ENCODE measurements around the gene SSH3.
A peak's percentile ranks its signal among the peaks of the same experiment; 100 is the strongest.

SSH3 gene

GRCh38 chr11:67262731-67263675, 40.3 kb upstream of the SSH3 start:
- H3K36me3 ChIP-seq (ENCODE audit: control insufficient read depth, insufficient read depth, low read length), result no peaks in the 10 kb centered on the region
- DNase-seq (ENCODE audit: extremely low read depth, insufficient read length), result peak; percentile 66
- TF ChIP-seq, protein P1, sequence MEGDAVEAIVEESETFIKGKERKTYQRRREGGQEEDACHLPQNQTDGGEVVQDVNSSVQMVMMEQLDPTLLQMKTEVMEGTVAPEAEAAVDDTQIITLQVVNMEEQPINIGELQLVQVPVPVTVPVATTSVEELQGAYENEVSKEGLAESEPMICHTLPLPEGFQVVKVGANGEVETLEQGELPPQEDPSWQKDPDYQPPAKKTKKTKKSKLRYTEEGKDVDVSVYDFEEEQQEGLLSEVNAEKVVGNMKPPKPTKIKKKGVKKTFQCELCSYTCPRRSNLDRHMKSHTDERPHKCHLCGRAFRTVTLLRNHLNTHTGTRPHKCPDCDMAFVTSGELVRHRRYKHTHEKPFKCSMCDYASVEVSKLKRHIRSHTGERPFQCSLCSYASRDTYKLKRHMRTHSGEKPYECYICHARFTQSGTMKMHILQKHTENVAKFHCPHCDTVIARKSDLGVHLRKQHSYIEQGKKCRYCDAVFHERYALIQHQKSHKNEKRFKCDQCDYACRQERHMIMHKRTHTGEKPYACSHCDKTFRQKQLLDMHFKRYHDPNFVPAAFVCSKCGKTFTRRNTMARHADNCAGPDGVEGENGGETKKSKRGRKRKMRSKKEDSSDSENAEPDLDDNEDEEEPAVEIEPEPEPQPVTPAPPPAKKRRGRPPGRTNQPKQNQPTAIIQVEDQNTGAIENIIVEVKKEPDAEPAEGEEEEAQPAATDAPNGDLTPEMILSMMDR (IDR thresholded peaks at IDR 0.05; ENCODE audit: insufficient read depth, low read length, poor library complexity, severe bottlenecking), result peak; percentile 84
- H3K4me3 ChIP-seq (replicated peaks; ENCODE audit: low read depth, low read length), result no peak overlapping the region
- H3K27me3 ChIP-seq (replicated peaks; ENCODE audit: control insufficient read depth, insufficient read depth, low read length), result no peaks in the 10 kb centered on the region

- DNase-seq (ENCODE audit: extremely low read depth, insufficient read length), result no peak
- TF ChIP-seq, protein P1 (IDR thresholded peaks at IDR 0.05; ENCODE audit: insufficient read depth, low read length, poor library complexity, severe bottlenecking), result no peak
- Histone ChIP-seq H3K36me3 (ENCODE audit: control insufficient read depth, insufficient read depth, low read length) (peaks cover 3% of the 10 kb centered on the region; the same call in 1 of the 2 replicates), H3K27me3 (replicated peaks; ENCODE audit: control insufficient read depth, insufficient read depth, low read length) (no peaks in the 10 kb centered on the region), H3K4me3 (replicated peaks; ENCODE audit: low read depth, low read length) (no peak overlapping the region)
These were observed 39.1 kb upstream of the SSH3 start for GRCh38 chr11:67264260-67264659.

GRCh38 chr11:67264877-67265632, 38.3 kb upstream of the SSH3 start:
- TF ChIP-seq, protein P1 (IDR thresholded peaks at IDR 0.05; ENCODE audit: insufficient read depth, low read length, poor library complexity, severe bottlenecking), result no peak
- H3K4me3 ChIP-seq (replicated peaks; ENCODE audit: low read depth, low read length), result no peak overlapping the region
- DNase-seq (ENCODE audit: extremely low read depth, insufficient read length), result no peak
- no peaks in the 10 kb centered on the region for H3K27me3 ChIP-seq (replicated peaks; ENCODE audit: control insufficient read depth, insufficient read depth, low read length)
- H3K36me3 ChIP-seq (ENCODE audit: control insufficient read depth, insufficient read depth, low read length), result peaks cover 5% of the 10 kb centered on the region; the same call in 1 of the 2 replicates

GRCh38 chr11:67265633-67266448, 37.5 kb upstream of the SSH3 start:
- peaks cover 5% of the 10 kb centered on the region; the same call in 1 of the 2 replicates for H3K36me3 ChIP-seq (ENCODE audit: control insufficient read depth, insufficient read depth, low read length)
- H3K27me3 ChIP-seq (replicated peaks; ENCODE audit: control insufficient read depth, insufficient read depth, low read length), result no peaks in the 10 kb centered on the region
- no peak overlapping the region; the same call in 1 of the 2 replicates for H3K4me3 ChIP-seq (replicated peaks; ENCODE audit: low read depth, low read length)
- DNase-seq (ENCODE audit: extremely low read depth, insufficient read length), result peak; percentile 85
- TF ChIP-seq, protein P1 (IDR thresholded peaks at IDR 0.05; ENCODE audit: insufficient read depth, low read length, poor library complexity, severe bottlenecking), result peak; percentile 53

DNA sequence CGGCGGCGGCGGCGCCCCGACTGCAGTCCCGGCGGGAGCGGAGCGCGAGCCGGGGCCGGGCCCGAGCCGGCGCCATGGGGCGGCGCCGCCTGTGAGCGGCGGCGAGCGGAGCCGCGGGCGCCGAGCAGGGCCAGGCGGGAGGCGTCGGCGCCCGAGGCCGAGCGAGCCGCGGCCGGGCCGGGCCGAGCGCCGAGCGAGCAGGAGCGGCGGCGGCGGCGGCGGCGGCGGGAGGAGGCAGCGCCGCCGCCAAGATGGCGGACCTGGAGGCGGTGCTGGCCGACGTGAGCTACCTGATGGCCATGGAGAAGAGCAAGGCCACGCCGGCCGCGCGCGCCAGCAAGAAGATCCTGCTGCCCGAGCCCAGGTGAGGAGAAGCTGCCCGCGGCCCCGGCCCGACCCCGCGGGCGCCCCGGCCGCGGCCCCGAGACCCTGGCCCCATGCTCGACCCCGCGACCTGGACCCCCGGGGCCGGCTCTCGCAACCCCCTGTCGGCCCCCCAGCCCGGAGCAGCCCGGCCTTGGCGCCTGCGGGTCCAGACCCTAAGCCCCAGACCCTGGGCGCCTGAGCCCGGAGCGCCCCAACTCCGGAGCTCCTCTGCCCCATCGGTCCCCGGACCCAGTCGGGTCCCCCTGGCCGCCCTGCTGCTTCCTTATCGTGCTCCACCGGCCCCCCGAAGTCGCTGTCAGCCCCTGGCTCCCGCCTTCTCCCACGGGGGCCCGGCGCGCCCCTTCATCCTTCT, 36.7 kb upstream of the SSH3 start, which contains the start of gene GRK2:
Gene GRK2, plus strand, starts transcription at position 25 of the 739 bp plus-strand sequence. Its CDS starts 227 bp downstream, at position 252.
- Histone ChIP-seq H3K4me3 (replicated peaks; ENCODE audit: low read depth, low read length) (peak within 1 kb of the TSS; percentile 93), H3K36me3 (ENCODE audit: control insufficient read depth, insufficient read depth, low read length) (peaks cover 5% of the 10 kb centered on the region; the same call in 1 of the 2 replicates), H3K27me3 (replicated peaks; ENCODE audit: control insufficient read depth, insufficient read depth, low read length) (no peaks in the 10 kb centered on the region)
- TF ChIP-seq, protein P1 (IDR thresholded peaks at IDR 0.05; ENCODE audit: insufficient read depth, low read length, poor library complexity, severe bottlenecking), result no peak
- DNase-seq (ENCODE audit: extremely low read depth, insufficient read length), result no peak
